ENCODE results near the gene GEN1. TPM values are rescaled to one million over a fixed set of nuclear protein-coding genes. Genes with fewer than 3 reads are reported as not detected.

GEN1 gene
- total and polyA plus RNA-seq, 10 of the 15 experiments (the other 5 are each of a cell fraction or from before 2014, with no cell fraction given): 6.0 to 49.6 (median 36.0) TPM

- TF ChIP-seq NR2C1 (IDR thresholded peaks at IDR 0.05) (no peak), YBX1 (IDR thresholded peaks at IDR 0.05) (no peak), NFXL1 (IDR thresholded peaks at IDR 0.05; ENCODE audit: borderline replicate concordance) (no peak), NR2F1 (conservative IDR thresholded peaks at IDR 0.05) (no peak), CREM (IDR thresholded peaks at IDR 0.05; ENCODE audit: low read depth) (no peak), EGR1 (IDR thresholded peaks at IDR 0.05; ENCODE audit: borderline replicate concordance in 1 of 2, low read depth in 2 of 2, low read length in 2 of 2) (no peak), MEF2A (IDR thresholded peaks at IDR 0.05; ENCODE audit: insufficient read depth, low read depth, low read length) (no peak), IRF4 (IDR thresholded peaks at IDR 0.05; ENCODE audit: low read depth, low read length) (no peak), ETV6 (conservative IDR thresholded peaks at IDR 0.05 in 1 of 2, IDR thresholded peaks at IDR 0.05 in 1 of 2; ENCODE audit: borderline replicate concordance in 1 of 2, low read depth in 1 of 2) (no peak), NRF1 (conservative IDR thresholded peaks at IDR 0.05; ENCODE audit: low read depth, low read length) (no peak), TBL1XR1 (IDR thresholded peaks at IDR 0.05; ENCODE audit: low read depth, low read length) (no peak)
These were observed 39.9 kb downstream of the GEN1 start (continued) for GRCh38 chr2:17793803-17794354.

GRCh38 chr2:17795309-17795708, 41.4 kb downstream of the GEN1 start:
- BruUV-seq (replicated peaks): no TSS peak
- no peak overlapping the region for H2AFZ ChIP-seq (ENCODE audit: control insufficient read depth, low read depth, low read length)
- ChIA-PET RAD21 (ENCODE audit: unreplicated experiment) (interaction anchor here (1.0 kb wide), 2 partner anchors 20 to 29 kb away, joined by 3 to 4 read pairs; no protein-coding TSS in a partner anchor), CTCF (interaction anchor here (0.7 to 1.6 kb wide), 3 partner anchors 9 to 40 kb away, joined by 3 to 6 read pairs (median 4); no protein-coding TSS in a partner anchor), POLR2A (interaction anchor here (1.2 to 1.5 kb wide), 3 partner anchors 9 to 16 kb away, joined by 3 read pairs; no protein-coding TSS in a partner anchor), SMC1A (ENCODE audit: uncharacterized antibody, unreplicated experiment) (interaction anchor here (0.8 to 4.3 kb wide), 9 partner anchors 8 to 62 kb away, joined by 3 to 21 read pairs (median 3); no protein-coding TSS in a partner anchor)
- no peaks in the 10 kb centered on the region for H3K79me2 ChIP-seq (ENCODE audit: control insufficient read depth, insufficient read depth, low read length)
- WGBS (ENCODE audit: insufficient coverage, insufficient replicate concordance, low lambda C conversion rate, missing lambda C conversion rate): 56% methylated on average over 5 of the region's 5 CpGs
- H3K4me1 ChIP-seq (ENCODE audit: control insufficient read depth, insufficient read depth, low read length): no peaks in the 10 kb centered on the region; the same call in 1 of the 2 replicates
- DNase-seq (ENCODE audit: low read depth, low spot score): no peak
- H3K36me3 ChIP-seq (ENCODE audit: control insufficient read depth in 2 of 2, insufficient read depth in 2 of 2, low read length in 1 of 2): no peaks in the 10 kb centered on the region
- no peaks in the 10 kb centered on the region for H3K27me3 ChIP-seq (replicated peaks in 1 of 2; ENCODE audit: control insufficient read depth in 2 of 2, insufficient read depth in 2 of 2, low read length in 1 of 2)
- no peak overlapping the region for H3K4me3 ChIP-seq
- H3K9me3 ChIP-seq (replicated peaks; ENCODE audit: control insufficient read depth, insufficient read depth, low read length): no peaks in the 10 kb centered on the region
- no peak overlapping the region for H3K27ac ChIP-seq (ENCODE audit: control insufficient read depth, insufficient read depth)
- no peak overlapping the region for H3K9ac ChIP-seq (ENCODE audit: control insufficient read depth, insufficient read depth, low read length)
- intact Hi-C loops (cut with micrococcal nuclease; ENCODE audit: unreplicated experiment): no loop called here
- no peak overlapping the region for H3K4me2 ChIP-seq (ENCODE audit: control insufficient read depth, insufficient read depth)
- no peaks in the 10 kb centered on the region for H4K20me1 ChIP-seq (ENCODE audit: control insufficient read depth, insufficient read depth)
- FAIRE-seq: no peak
- TF ChIP-seq POLR2AphosphoS2 (IDR thresholded peaks at IDR 0.05; ENCODE audit: low read depth, low read length): no peak
- no peak for TF ChIP-seq TCF7 (IDR thresholded peaks at IDR 0.05; ENCODE audit: borderline replicate concordance)
- TF ChIP-seq EGR1 (IDR thresholded peaks at IDR 0.05; ENCODE audit: borderline replicate concordance in 1 of 2, low read depth in 2 of 2, low read length in 2 of 2): no peak
- no peak for TF ChIP-seq NBN (IDR thresholded peaks at IDR 0.05)
- no peak for TF ChIP-seq HDAC2 (IDR thresholded peaks at IDR 0.05)
- TF ChIP-seq CREB1 (IDR thresholded peaks at IDR 0.05; ENCODE audit: low read depth): no peak
- TF ChIP-seq SUZ12 (IDR thresholded peaks at IDR 0.05; ENCODE audit: unreplicated experiment): no peak
- TF ChIP-seq PAX8 (IDR thresholded peaks at IDR 0.05): no peak
- TF ChIP-seq BRCA1 (IDR thresholded peaks at IDR 0.05; ENCODE audit: low read depth, low read length): no peak
- TF ChIP-seq TCF12 (IDR thresholded peaks at IDR 0.05; ENCODE audit: low read depth, low read length): no peak
- in situ Hi-C loops (cut with MboI): no loop called here
- no peak for ATAC-seq
